Measurements from ENCODE around the gene HSDL2.

HSDL2 gene

GRCh38 chr9:112505086-112505485 is 125.2 kb downstream of the HSDL2 start:
- Histone ChIP-seq H3K9ac (ENCODE audit: low read depth, low read length, poor library complexity) (no peak overlapping the region), H3K9me3 (replicated peaks in 1 of 2; ENCODE audit: control insufficient read depth in 2 of 2, insufficient read depth in 1 of 2, low read depth in 1 of 2, low read length in 2 of 2) (peaks cover 0 to 21% of the 10 kb centered on the region in 2 donors), H3K18ac (ENCODE audit: low read length) (no peak overlapping the region), H3K79me1 (ENCODE audit: low read depth, low read length) (peaks cover 2% of the 10 kb centered on the region), H4K8ac (ENCODE audit: low read depth, low read length) (no peak overlapping the region), H2AFZ (ENCODE audit: low read length) (no peak overlapping the region), H3K36me3 (replicated peaks in 1 of 2; ENCODE audit: control insufficient read depth in 2 of 2, insufficient read depth in 2 of 2, low read length in 2 of 2) (peaks cover 0 to 30% of the 10 kb centered on the region in 2 donors), H3K4ac (ENCODE audit: low read length) (no peak overlapping the region), H2BK15ac (ENCODE audit: low read length) (no peak overlapping the region), H2BK120ac (ENCODE audit: low read depth, low read length) (no peak overlapping the region), H2BK12ac (ENCODE audit: low read length) (no peak overlapping the region), H3K23ac (ENCODE audit: low read depth, low read length, poor library complexity) (no peak overlapping the region), H3K14ac (ENCODE audit: low read length) (no peak overlapping the region), H2BK5ac (ENCODE audit: low read length) (no peak overlapping the region), H3K4me3 (ENCODE audit: low read length in 2 of 2) (no peak overlapping the region), H4K91ac (ENCODE audit: low read depth, low read length, poor library complexity) (no peak overlapping the region), H3K4me2 (ENCODE audit: insufficient read depth, low read length, poor library complexity, severe bottlenecking) (no peak overlapping the region), H2AK5ac (ENCODE audit: low read depth, low read length) (no peak overlapping the region), H3K27me3 (ENCODE audit: control insufficient read depth in 3 of 3, insufficient read depth in 3 of 3, low read depth in 1 of 3, low read length in 3 of 3) (no peaks in the 10 kb centered on the region), H3K27ac (replicated peaks; ENCODE audit: low read length) (no peak overlapping the region), H3K4me1 (ENCODE audit: control insufficient read depth in 2 of 2, insufficient read depth in 1 of 2, low read depth in 1 of 2, low read length in 2 of 2) (peaks cover 0 to 3% of the 10 kb centered on the region in 2 donors)
- no peak for DNase-seq (ENCODE audit: low spot score)
- whole genome bisulfite sequencing, 2 donors (ENCODE audit: extremely low coverage in 2 of 2, insufficient read length in 2 of 2, insufficient replicate concordance in 1 of 2): no CpG with 5 or more reads among the region's 4 CpGs

DNA sequence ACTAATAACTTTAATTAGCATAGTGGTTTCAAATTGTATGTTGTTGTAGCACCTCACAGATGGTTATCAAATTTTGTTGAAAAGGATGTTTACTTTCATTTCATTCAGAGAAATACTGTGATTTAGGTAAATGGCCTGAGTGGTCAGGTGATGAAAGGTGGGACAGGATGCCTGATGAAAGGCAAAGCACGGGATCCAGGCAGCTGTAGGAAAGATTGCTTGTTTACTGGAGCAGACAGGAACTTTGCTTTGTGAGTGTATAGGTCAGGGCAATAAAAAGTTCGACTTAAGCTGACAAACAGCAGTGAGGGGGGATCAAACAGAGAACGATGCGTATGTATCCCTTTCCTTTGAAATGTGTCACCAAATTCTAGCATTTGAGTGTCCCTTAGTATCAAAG is 125.7 kb downstream of the HSDL2 start:
- no peak for DNase-seq (ENCODE audit: low spot score)
- Histone ChIP-seq H3K27me3 (ENCODE audit: control insufficient read depth in 3 of 3, insufficient read depth in 3 of 3, low read depth in 1 of 3, low read length in 3 of 3) (no peaks in the 10 kb centered on the region), H3K14ac (ENCODE audit: low read length) (no peak overlapping the region), H3K9me3 (replicated peaks in 1 of 2; ENCODE audit: control insufficient read depth in 2 of 2, insufficient read depth in 1 of 2, low read depth in 1 of 2, low read length in 2 of 2) (peaks cover 0 to 20% of the 10 kb centered on the region in 2 donors), H3K4me3 (ENCODE audit: low read length in 2 of 2) (no peak overlapping the region), H3K4me1 (ENCODE audit: control insufficient read depth in 2 of 2, insufficient read depth in 1 of 2, low read depth in 1 of 2, low read length in 2 of 2) (peaks cover 0 to 3% of the 10 kb centered on the region in 2 donors), H4K91ac (ENCODE audit: low read depth, low read length, poor library complexity) (no peak overlapping the region), H2AFZ (ENCODE audit: low read length) (no peak overlapping the region), H3K4me2 (ENCODE audit: insufficient read depth, low read length, poor library complexity, severe bottlenecking) (no peak overlapping the region), H3K23ac (ENCODE audit: low read depth, low read length, poor library complexity) (no peak overlapping the region), H2BK5ac (ENCODE audit: low read length) (no peak overlapping the region), H3K9ac (ENCODE audit: low read depth, low read length, poor library complexity) (no peak overlapping the region), H3K4ac (ENCODE audit: low read length) (no peak overlapping the region), H2AK5ac (ENCODE audit: low read depth, low read length) (no peak overlapping the region), H2BK120ac (ENCODE audit: low read depth, low read length) (no peak overlapping the region), H3K36me3 (replicated peaks in 1 of 2; ENCODE audit: control insufficient read depth in 2 of 2, insufficient read depth in 2 of 2, low read length in 2 of 2) (peaks cover 0 to 30% of the 10 kb centered on the region in 2 donors), H3K18ac (ENCODE audit: low read length) (no peak overlapping the region), H4K8ac (ENCODE audit: low read depth, low read length) (no peak overlapping the region), H2BK12ac (ENCODE audit: low read length) (no peak overlapping the region), H3K79me1 (ENCODE audit: low read depth, low read length) (peaks cover 2% of the 10 kb centered on the region), H2BK15ac (ENCODE audit: low read length) (no peak overlapping the region), H3K27ac (replicated peaks; ENCODE audit: low read length) (no peak overlapping the region)
- no CpG with 5 or more reads among the region's 4 CpGs for WGBS, 2 donors (ENCODE audit: extremely low coverage in 2 of 2, insufficient read length in 2 of 2, insufficient replicate concordance in 1 of 2)

- no peak overlapping the region for H3K9ac ChIP-seq (ENCODE audit: low read depth, low read length, poor library complexity)
- WGBS, 2 donors (ENCODE audit: extremely low coverage in 2 of 2, insufficient read length in 2 of 2, insufficient replicate concordance in 1 of 2): no CpG with 5 or more reads among the region's 2 CpGs
- H3K27ac ChIP-seq (replicated peaks; ENCODE audit: low read length): no peak overlapping the region
- no peak overlapping the region for H3K23ac ChIP-seq (ENCODE audit: low read depth, low read length, poor library complexity)
- H3K14ac ChIP-seq (ENCODE audit: low read length): no peak overlapping the region
- H2BK15ac ChIP-seq (ENCODE audit: low read length): no peak overlapping the region
- H3K18ac ChIP-seq (ENCODE audit: low read length): no peak overlapping the region
- peaks cover 0 to 6% of the 10 kb centered on the region in 2 donors for H3K4me1 ChIP-seq (ENCODE audit: control insufficient read depth in 2 of 2, insufficient read depth in 1 of 2, low read depth in 1 of 2, low read length in 2 of 2)
- H4K8ac ChIP-seq (ENCODE audit: low read depth, low read length): no peak overlapping the region
- no peak overlapping the region for H4K91ac ChIP-seq (ENCODE audit: low read depth, low read length, poor library complexity)
- H2AFZ ChIP-seq (ENCODE audit: low read length): no peak overlapping the region
- H2BK12ac ChIP-seq (ENCODE audit: low read length): no peak overlapping the region
- DNase-seq (ENCODE audit: low spot score): no peak
- H3K4me2 ChIP-seq (ENCODE audit: insufficient read depth, low read length, poor library complexity, severe bottlenecking): no peak overlapping the region
- H3K27me3 ChIP-seq (ENCODE audit: control insufficient read depth in 3 of 3, insufficient read depth in 3 of 3, low read depth in 1 of 3, low read length in 3 of 3): no peaks in the 10 kb centered on the region
- no peak overlapping the region for H3K4ac ChIP-seq (ENCODE audit: low read length)
- no peak overlapping the region for H2BK5ac ChIP-seq (ENCODE audit: low read length)
- peaks cover 0 to 11% of the 10 kb centered on the region in 2 donors for H3K9me3 ChIP-seq (replicated peaks in 1 of 2; ENCODE audit: control insufficient read depth in 2 of 2, insufficient read depth in 1 of 2, low read depth in 1 of 2, low read length in 2 of 2)
- H3K79me1 ChIP-seq (ENCODE audit: low read depth, low read length): peaks cover 4% of the 10 kb centered on the region
- H2AK5ac ChIP-seq (ENCODE audit: low read depth, low read length): no peak overlapping the region
- no peak overlapping the region for H3K4me3 ChIP-seq (ENCODE audit: low read length in 2 of 2)
- H3K36me3 ChIP-seq (replicated peaks in 1 of 2; ENCODE audit: control insufficient read depth in 2 of 2, insufficient read depth in 2 of 2, low read length in 2 of 2): peaks cover 2 to 20% of the 10 kb centered on the region in 2 donors
- no peak overlapping the region for H2BK120ac ChIP-seq (ENCODE audit: low read depth, low read length)
These were observed 126.7 kb downstream of the HSDL2 start for GRCh38 chr9:112506571-112506970.

DNA sequence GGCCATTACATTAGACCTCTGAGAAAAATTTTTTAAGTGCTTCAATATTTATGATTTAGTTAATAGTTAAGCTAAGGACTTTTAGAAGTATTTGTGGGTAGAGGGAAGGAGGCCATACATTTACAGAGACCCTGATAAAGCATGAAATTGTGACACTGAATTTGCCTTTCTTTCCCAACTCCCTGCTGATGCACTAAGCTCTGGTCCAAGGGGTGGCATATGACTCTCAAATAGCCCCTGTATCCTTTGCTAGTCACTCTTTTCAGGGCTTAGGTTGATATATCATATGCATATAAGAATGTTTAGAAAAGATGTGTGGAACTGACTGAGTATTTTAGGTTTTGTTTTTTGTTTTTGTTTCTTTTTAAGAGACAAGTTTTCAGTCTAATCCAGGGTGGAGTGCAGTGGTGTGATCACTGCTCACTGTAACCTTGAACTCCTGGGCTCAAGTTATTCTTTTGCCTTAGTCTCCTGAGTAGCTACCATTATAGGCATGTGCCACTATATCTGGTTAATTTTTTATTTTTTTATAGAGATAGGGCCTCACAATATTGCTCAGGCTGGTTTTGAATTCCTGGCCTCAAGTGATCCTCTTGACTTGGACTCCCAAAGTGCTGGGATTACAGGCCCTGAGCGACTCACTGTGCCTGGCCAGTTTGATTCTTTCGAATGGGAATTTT is 127.2 kb downstream of the HSDL2 start:
- no peak overlapping the region for H2BK120ac ChIP-seq (ENCODE audit: low read depth, low read length)
- H2AK5ac ChIP-seq (ENCODE audit: low read depth, low read length): no peak overlapping the region
- peaks cover 2 to 14% of the 10 kb centered on the region in 2 donors for H3K36me3 ChIP-seq (replicated peaks in 1 of 2; ENCODE audit: control insufficient read depth in 2 of 2, insufficient read depth in 2 of 2, low read length in 2 of 2)
- H3K27ac ChIP-seq (replicated peaks; ENCODE audit: low read length): no peak overlapping the region
- no peak overlapping the region for H3K23ac ChIP-seq (ENCODE audit: low read depth, low read length, poor library complexity)
- H3K4me3 ChIP-seq (ENCODE audit: low read length in 2 of 2): no peak overlapping the region
- H3K27me3 ChIP-seq (ENCODE audit: control insufficient read depth in 3 of 3, insufficient read depth in 3 of 3, low read depth in 1 of 3, low read length in 3 of 3): no peaks in the 10 kb centered on the region
- no peak overlapping the region for H3K9ac ChIP-seq (ENCODE audit: low read depth, low read length, poor library complexity)
- H3K79me1 ChIP-seq (ENCODE audit: low read depth, low read length): peaks cover 4% of the 10 kb centered on the region
- no peak overlapping the region for H4K8ac ChIP-seq (ENCODE audit: low read depth, low read length)
- H3K4me1 ChIP-seq (ENCODE audit: control insufficient read depth in 2 of 2, insufficient read depth in 1 of 2, low read depth in 1 of 2, low read length in 2 of 2): peaks cover 0 to 6% of the 10 kb centered on the region in 2 donors
- H3K9me3 ChIP-seq (replicated peaks in 1 of 2; ENCODE audit: control insufficient read depth in 2 of 2, insufficient read depth in 1 of 2, low read depth in 1 of 2, low read length in 2 of 2): peaks cover 0 to 14% of the 10 kb centered on the region in 2 donors
- H2BK15ac ChIP-seq (ENCODE audit: low read length): no peak overlapping the region
- no peak overlapping the region for H2BK12ac ChIP-seq (ENCODE audit: low read length)
- H4K91ac ChIP-seq (ENCODE audit: low read depth, low read length, poor library complexity): no peak overlapping the region
- H3K14ac ChIP-seq (ENCODE audit: low read length): no peak overlapping the region
- no peak for DNase-seq (ENCODE audit: low spot score)
- no peak overlapping the region for H3K18ac ChIP-seq (ENCODE audit: low read length)
- WGBS, 2 donors (ENCODE audit: extremely low coverage in 2 of 2, insufficient read length in 2 of 2, insufficient replicate concordance in 1 of 2): no CpG with 5 or more reads among the region's 2 CpGs
- H3K4me2 ChIP-seq (ENCODE audit: insufficient read depth, low read length, poor library complexity, severe bottlenecking): no peak overlapping the region
- H3K4ac ChIP-seq (ENCODE audit: low read length): no peak overlapping the region
- H2BK5ac ChIP-seq (ENCODE audit: low read length): no peak overlapping the region
- H2AFZ ChIP-seq (ENCODE audit: low read length): no peak overlapping the region
